Body of pancreas (tissue), 4 donors: ENCODE measurements around the gene EPB41. TPM values are rescaled to one million over a fixed set of nuclear protein-coding genes. Genes with fewer than 3 reads are reported as not detected.
"Not testable (repeated sequence)": the region's sequence is repeated elsewhere in the genome, so short reads cannot be mapped to it uniquely, and the experiment has no call there.

Experiments used
- ATAC-seq: fragments of 150-250 bp; one replicate; pipeline ENCODE4 v1.9.1; 2016
- DNase-seq, 4 donors: peaks; one replicate each; pipeline ENCODE4 v3.0.0-alpha.2; 2019
- H3K27ac ChIP-seq, 4 donors: fragments of 200-600 bp; sonication (generic); 1 replicate in 3 of 4; 2 replicates in 1 of 4; pipeline versions ENCODE4 v1.5.1 to v1.6.1; 2016 to 2019; ENCODE audit warnings: mild to moderate bottlenecking in 1 of 4, mixed read lengths in 1 of 4, moderate library complexity in 1 of 4
- H3K27me3 ChIP-seq, 2 donors: fragments of 200-600 bp; sonication (generic); one replicate each; pipeline ENCODE4 v1.6.0; 2016; ENCODE audit warnings: mild to moderate bottlenecking in 1 of 2
- H3K36me3 ChIP-seq, 2 donors: fragments of 200-600 bp; sonication (generic); replicated peaks in 1 of 2; 2 replicates each; pipeline ENCODE4 v1.5.1; 2016; ENCODE audit warnings: low read depth in 2 of 2; ENCODE audit not compliant: insufficient read depth in 1 of 2
- H3K4me1 ChIP-seq: fragments of 200-600 bp; sonication (generic); one replicate; pipeline ENCODE4 v1.6.0; 2016
- H3K4me3 ChIP-seq, 2 donors: fragments of 200-600 bp; sonication (generic); 1 replicate in 1 of 2; 2 replicates in 1 of 2; pipeline ENCODE4 v1.5.1; 2016 to 2019
- H3K9me3 ChIP-seq, 3 donors: fragments of 200-600 bp; sonication (generic); 1 replicate in 2 of 3; 2 replicates in 1 of 3; pipeline ENCODE4 v1.5.1; 2016
- POLR2A ChIP-seq, 3 donors: fragments of 450-650 bp; IDR thresholded peaks; one replicate each; pipeline ENCODE4 v1.6.1; 2016; ENCODE audit warnings: antibody characterized with exemption in 3 of 3, mild to moderate bottlenecking in 2 of 3
- WGBS, 2 donors: methylation state at CpG; one replicate each; pipeline ENCODE4 v1.1.5; 2017; 5-methylcytosine and 5-hydroxymethylcytosine counted together
- intact Hi-C: fragments of 100-400 bp; cut with DNase I; formaldehyde crosslinking; loops from one replicate; pipeline ENCODE4 v1.15.1; 2023
- total RNA-seq, 2 donors: library from RNA; depleted of rRNA; stranded (reverse); fragments of >200 nt; gene quantifications; one replicate each; pipeline ENCODE4 v1.1.0, GENCODE V29; 2016
- TF ChIP-seq, protein P1 (sequence below), 7 experiments: fragments of 450-650 bp in 4 of 7; fragments of 200-600 bp in 3 of 7; sonication (generic) in 3 of 7; IDR thresholded peaks; one replicate each; pipeline ENCODE4 v1.5.1; 2016 to 2019; ENCODE audit warnings: antibody characterized with exemption in 7 of 7

The EPB41 gene
- total RNA-seq, 2 donors from 2014 or later: 45.8 to 54.7 TPM

DNA sequence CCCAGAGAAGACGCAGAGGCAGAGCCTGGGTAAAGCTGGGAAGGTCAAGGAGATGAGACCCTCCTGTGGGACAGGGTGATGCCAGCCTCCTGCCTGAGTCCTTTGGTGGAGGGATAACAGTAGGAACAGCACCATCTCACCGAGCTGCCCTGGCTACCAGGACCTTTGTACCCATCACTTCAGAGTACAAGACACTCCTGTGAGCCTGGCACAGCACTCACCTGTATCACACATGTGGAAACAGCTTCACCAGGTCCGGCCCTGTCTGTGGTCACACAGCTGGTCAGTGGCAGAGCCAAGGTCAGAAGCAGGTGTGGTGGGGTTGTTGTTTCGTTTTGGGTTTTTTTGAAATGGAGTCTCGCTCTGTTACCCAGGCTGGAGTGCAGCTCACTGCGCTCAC, 214.4 kb downstream of the EPB41 start:
- H3K27ac ChIP-seq: no peak overlapping the region
- TF ChIP-seq, protein P1, sequence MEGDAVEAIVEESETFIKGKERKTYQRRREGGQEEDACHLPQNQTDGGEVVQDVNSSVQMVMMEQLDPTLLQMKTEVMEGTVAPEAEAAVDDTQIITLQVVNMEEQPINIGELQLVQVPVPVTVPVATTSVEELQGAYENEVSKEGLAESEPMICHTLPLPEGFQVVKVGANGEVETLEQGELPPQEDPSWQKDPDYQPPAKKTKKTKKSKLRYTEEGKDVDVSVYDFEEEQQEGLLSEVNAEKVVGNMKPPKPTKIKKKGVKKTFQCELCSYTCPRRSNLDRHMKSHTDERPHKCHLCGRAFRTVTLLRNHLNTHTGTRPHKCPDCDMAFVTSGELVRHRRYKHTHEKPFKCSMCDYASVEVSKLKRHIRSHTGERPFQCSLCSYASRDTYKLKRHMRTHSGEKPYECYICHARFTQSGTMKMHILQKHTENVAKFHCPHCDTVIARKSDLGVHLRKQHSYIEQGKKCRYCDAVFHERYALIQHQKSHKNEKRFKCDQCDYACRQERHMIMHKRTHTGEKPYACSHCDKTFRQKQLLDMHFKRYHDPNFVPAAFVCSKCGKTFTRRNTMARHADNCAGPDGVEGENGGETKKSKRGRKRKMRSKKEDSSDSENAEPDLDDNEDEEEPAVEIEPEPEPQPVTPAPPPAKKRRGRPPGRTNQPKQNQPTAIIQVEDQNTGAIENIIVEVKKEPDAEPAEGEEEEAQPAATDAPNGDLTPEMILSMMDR (IDR thresholded peaks at IDR 0.05): no peak
- TF ChIP-seq POLR2A (IDR thresholded peaks at IDR 0.05): no peak
- ATAC-seq (no peak), DNase-seq (no peak)
- WGBS, 2 donors: 61 to 72% methylated on average over 4 to 6 of the region's 6 CpGs
- intact Hi-C loops: no loop called here
- H3K4me1 ChIP-seq: peaks cover 14% of the 10 kb centered on the region
- H3K9me3 ChIP-seq: no peaks in the 10 kb centered on the region
- H3K36me3 ChIP-seq: no peaks in the 10 kb centered on the region
- peaks cover 0 to 5% of the 10 kb centered on the region in 2 donors for H3K27me3 ChIP-seq
- H3K4me3 ChIP-seq: no peak overlapping the region

GRCh38 chr1:29129916-29130315, 215.5 kb downstream of the EPB41 start:
- intact Hi-C loops: no loop called here
- TF ChIP-seq, protein P1 (IDR thresholded peaks at IDR 0.05): no peak
- TF ChIP-seq POLR2A (IDR thresholded peaks at IDR 0.05): no peak
- Histone ChIP-seq H3K36me3 (no peaks in the 10 kb centered on the region), H3K4me3 (no peak overlapping the region), H3K4me1 (peaks cover 4% of the 10 kb centered on the region), H3K27me3 (peaks cover 0 to under 1% of the 10 kb centered on the region in 2 donors), H3K27ac (no peak overlapping the region), H3K9me3 (no peaks in the 10 kb centered on the region)
- ATAC-seq (no peak), DNase-seq (no peak)
- WGBS, 2 donors: 60 to 86% methylated on average over 4 to 5 of the region's 5 CpGs

GRCh38 chr1:29131056-29131455, 216.7 kb downstream of the EPB41 start:
- ATAC-seq, H3K27me3 ChIP-seq, H3K9me3 ChIP-seq, H3K4me3 ChIP-seq, H3K27ac ChIP-seq, H3K36me3 ChIP-seq, H3K4me1 ChIP-seq, DNase-seq, intact Hi-C loops: not testable (repeated sequence)
- 88 to 100% methylated on average over 2 to 10 of the region's 29 CpGs for WGBS, 2 donors

DNA sequence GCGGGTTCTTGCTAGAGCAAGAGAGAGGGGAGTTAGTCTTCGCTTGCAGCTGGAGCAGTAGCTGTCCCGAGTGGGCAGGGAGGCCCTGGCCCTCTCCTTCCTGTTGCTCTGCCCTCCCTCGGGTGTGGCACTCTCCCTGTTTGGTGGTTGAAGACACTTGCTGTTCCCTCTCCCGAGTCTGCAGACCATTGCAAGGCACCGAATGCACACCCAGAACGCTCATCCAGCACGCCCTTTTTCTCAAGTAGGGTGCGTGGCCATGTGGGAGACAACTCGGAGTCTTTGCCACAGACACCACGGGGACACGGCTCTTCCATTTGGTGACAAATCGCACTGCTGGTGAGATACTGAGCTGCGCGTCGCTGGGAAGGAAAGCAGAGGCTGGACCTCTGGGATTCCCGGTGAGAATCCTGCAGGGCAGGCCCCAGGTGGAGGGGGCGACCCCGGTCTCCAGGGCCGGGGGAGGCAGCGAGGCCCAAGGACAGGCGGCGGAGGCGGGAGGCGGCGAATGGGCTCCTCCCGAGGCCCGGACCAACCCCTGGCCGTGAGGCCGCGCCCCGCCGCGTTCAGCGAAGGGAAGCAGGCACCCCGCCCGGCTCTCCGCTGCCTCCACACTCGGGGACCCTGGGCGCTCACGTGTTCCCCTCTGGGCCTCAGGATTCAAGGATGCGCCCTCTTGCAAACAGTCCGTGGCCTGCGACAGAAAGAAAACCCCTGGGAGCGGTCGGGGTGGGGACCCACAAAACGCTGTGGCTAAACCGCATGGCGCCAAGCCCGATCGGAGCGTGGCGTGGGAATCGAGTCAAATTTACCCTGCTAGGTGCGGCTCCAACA, 219.7 kb downstream of the EPB41 start:
- H3K27ac ChIP-seq: no peak overlapping the region
- no peaks in the 10 kb centered on the region for H3K27me3 ChIP-seq
- no peak overlapping the region for H3K4me3 ChIP-seq
- 68 to 73% methylated on average over 21 to 46 of the region's 55 CpGs for WGBS, 2 donors
- H3K4me1 ChIP-seq: no peaks in the 10 kb centered on the region
- TF ChIP-seq, protein P1 (IDR thresholded peaks at IDR 0.05): no peak
- no peak for TF ChIP-seq POLR2A (IDR thresholded peaks at IDR 0.05)
- ATAC-seq: no peak
- intact Hi-C loops: no loop called here
- DNase-seq: no peak
- H3K9me3 ChIP-seq: no peaks in the 10 kb centered on the region
- no peaks in the 10 kb centered on the region for H3K36me3 ChIP-seq

GRCh38 chr1:29134695-29135028, 220.3 kb downstream of the EPB41 start:
- H3K27me3 ChIP-seq: no peaks in the 10 kb centered on the region
- no peak for ATAC-seq
- H3K4me3 ChIP-seq: no peak overlapping the region
- no peaks in the 10 kb centered on the region for H3K36me3 ChIP-seq
- 65 to 89% methylated on average over 6 to 10 of the region's 10 CpGs for whole genome bisulfite sequencing, 2 donors
- no peak for DNase-seq
- H3K27ac ChIP-seq: no peak overlapping the region
- TF ChIP-seq, protein P1 (IDR thresholded peaks at IDR 0.05): no peak
- no peak for TF ChIP-seq POLR2A (IDR thresholded peaks at IDR 0.05)
- no peaks in the 10 kb centered on the region for H3K9me3 ChIP-seq
- H3K4me1 ChIP-seq: no peaks in the 10 kb centered on the region
- intact Hi-C loops: no loop called here
